HEK293 (cell line): ENCODE measurements around the gene PASK.

ENCODE experiments used
- CTCF ChIA-PET: fragments of 350-600 bp; formaldehyde crosslinking; extraction: SDS; loops from one replicate; lab custom pipeline; 2021; ENCODE audit warnings: antibody characterized with exemption; lab: Yijun Ruan, JAX
- POLR2A ChIA-PET: fragments of 300-600 bp; formaldehyde crosslinking; extraction: SDS; loops from one replicate; lab custom pipeline; 2020; ENCODE audit warnings: antibody characterized with exemption, inconsistent platforms; lab: Yijun Ruan, JAX
- H3K27ac ChIP-seq: fragments of 200-500 bp; sonication (Bioruptor generic); 2 replicates; pipeline ENCODE4 v1.5.1; 2014; ENCODE audit warnings: low read depth, low read length, control low read depth, inconsistent platforms; ENCODE audit errors: extremely low read depth
- H3K36me3 ChIP-seq, 2 experiments: fragments of 200-500 bp in 1 of 2; sonication (Bioruptor generic) in 1 of 2; 1 replicate in 1 of 2; 2 replicates in 1 of 2; pipeline ENCODE4 v1.5.1; 2014 to 2017; ENCODE audit warnings: inconsistent platforms in 2 of 2, low read length in 2 of 2; ENCODE audit not compliant: control insufficient read depth in 2 of 2, insufficient read depth in 1 of 2
- H3K4me1 ChIP-seq: fragments of 200-500 bp; sonication (Bioruptor generic); 2 replicates; pipeline ENCODE4 v1.5.1; 2014; ENCODE audit warnings: mild to moderate bottlenecking, low read length, inconsistent platforms; ENCODE audit not compliant: control insufficient read depth, insufficient read depth
- H3K4me3 ChIP-seq: 2 replicates; pipeline ENCODE4 v1.5.1; 2011; ENCODE audit warnings: low read depth, mild to moderate bottlenecking, control low read depth, low read length, moderate library complexity
- H3K9me3 ChIP-seq: fragments of 200-500 bp; sonication (Bioruptor generic); 2 replicates; pipeline ENCODE4 v1.5.1; 2014; ENCODE audit warnings: low read depth, low read length, inconsistent platforms; ENCODE audit not compliant: control insufficient read depth, insufficient read depth
- MEIS1 ChIP-seq: sonication (generic); formaldehyde crosslinking; IDR thresholded peaks from 2 replicates; pipeline ENCODE4 v1.8.1; 2022; ENCODE audit warnings: missing genetic modification reagents, mild to moderate bottlenecking, borderline replicate concordance
- PBX3 ChIP-seq: sonication (generic); formaldehyde crosslinking; IDR thresholded peaks from 2 replicates; pipeline ENCODE4 v1.8.1; 2022; ENCODE audit warnings: mild to moderate bottlenecking, moderate library complexity, missing genetic modification reagents
- PRDM1 ChIP-seq: fragments of 450-650 bp; formaldehyde crosslinking; IDR thresholded peaks from 2 replicates; pipeline ENCODE4; 2016; ENCODE audit warnings: missing biosample characterization, missing genetic modification characterization
- PRDM4 ChIP-seq: fragments of 450-650 bp; formaldehyde crosslinking; IDR thresholded peaks from 2 replicates; pipeline ENCODE4 v1.5.1; 2017; ENCODE audit warnings: missing biosample characterization, missing genetic modification characterization
- SETDB1 ChIP-seq: IDR thresholded peaks from one replicate; pipeline ENCODE4 v1.6.1; 2017; ENCODE audit warnings: mild to moderate bottlenecking, low read length, moderate library complexity, mixed read lengths; ENCODE audit not compliant: insufficient read length
- ZBTB11 ChIP-seq: fragments of 450-650 bp; formaldehyde crosslinking; conservative IDR thresholded peaks from 2 replicates; pipeline ENCODE4 v1.5.1; 2016; ENCODE audit warnings: low read depth, missing biosample characterization, missing genetic modification characterization
- ZEB2 ChIP-seq: fragments of 450-650 bp; formaldehyde crosslinking; IDR thresholded peaks from 2 replicates; pipeline ENCODE4 v1.5.1; 2016; ENCODE audit warnings: missing biosample characterization, missing genetic modification characterization
- ZFP37 ChIP-seq: fragments of 450-650 bp; formaldehyde crosslinking; IDR thresholded peaks from 2 replicates; pipeline ENCODE4 v1.5.1; 2016; ENCODE audit warnings: missing biosample characterization, missing genetic modification characterization
- ZNF10 ChIP-seq: fragments of 450-650 bp; formaldehyde crosslinking; IDR thresholded peaks from 2 replicates; pipeline ENCODE4 v1.5.1; 2017; ENCODE audit warnings: missing biosample characterization, missing genetic modification characterization
- ZNF121 ChIP-seq: fragments of 450-650 bp; formaldehyde crosslinking; IDR thresholded peaks from 2 replicates; pipeline ENCODE4 v1.5.1; 2016; ENCODE audit warnings: missing biosample characterization, missing genetic modification characterization
- ZNF138 ChIP-seq: fragments of 450-650 bp; formaldehyde crosslinking; IDR thresholded peaks from 2 replicates; pipeline ENCODE4 v1.5.1; 2016; ENCODE audit warnings: missing biosample characterization, missing genetic modification characterization, borderline replicate concordance
- ZNF146 ChIP-seq: fragments of 450-650 bp; formaldehyde crosslinking; IDR thresholded peaks from 2 replicates; pipeline ENCODE4 v1.5.1; 2016; ENCODE audit warnings: missing biosample characterization, missing genetic modification characterization
- ZNF223 ChIP-seq: fragments of 450-650 bp; formaldehyde crosslinking; IDR thresholded peaks from 2 replicates; pipeline ENCODE4 v1.5.1; 2016; ENCODE audit warnings: missing biosample characterization, missing genetic modification characterization
- ZNF23 ChIP-seq: fragments of 450-650 bp; formaldehyde crosslinking; IDR thresholded peaks from 2 replicates; pipeline ENCODE4 v1.5.1; 2016; ENCODE audit warnings: missing biosample characterization, missing genetic modification characterization, borderline replicate concordance
- ZNF354C ChIP-seq: fragments of 450-650 bp; formaldehyde crosslinking; IDR thresholded peaks from 2 replicates; pipeline ENCODE4 v1.5.1; 2016; ENCODE audit warnings: missing biosample characterization, missing genetic modification characterization, low read depth, borderline replicate concordance
- ZNF394 ChIP-seq: fragments of 450-650 bp; formaldehyde crosslinking; IDR thresholded peaks from 2 replicates; pipeline ENCODE4 v1.5.1; 2016; ENCODE audit warnings: missing biosample characterization, missing genetic modification characterization, mild to moderate bottlenecking, moderate library complexity, borderline replicate concordance
- ZNF501 ChIP-seq: fragments of 450-650 bp; formaldehyde crosslinking; IDR thresholded peaks from 2 replicates; pipeline ENCODE4 v1.5.1; 2016; ENCODE audit warnings: missing biosample characterization, missing genetic modification characterization
- ZNF514 ChIP-seq: fragments of 450-650 bp; formaldehyde crosslinking; IDR thresholded peaks from 2 replicates; pipeline ENCODE4 v1.5.1; 2016; ENCODE audit warnings: missing biosample characterization, missing genetic modification characterization
- ZNF561 ChIP-seq: fragments of 450-650 bp; IDR thresholded peaks from 2 replicates; pipeline ENCODE4 v1.5.1; 2018; ENCODE audit warnings: missing biosample characterization, missing genetic modification characterization, borderline replicate concordance
- ZNF610 ChIP-seq: fragments of 450-650 bp; formaldehyde crosslinking; IDR thresholded peaks from 2 replicates; pipeline ENCODE4 v1.5.1; 2016; ENCODE audit warnings: missing biosample characterization, missing genetic modification characterization, borderline replicate concordance
- ZNF626 ChIP-seq: fragments of 450-650 bp; sonication (Bioruptor Pico); formaldehyde crosslinking; IDR thresholded peaks from 2 replicates; pipeline ENCODE4 v1.5.1; 2018; ENCODE audit warnings: missing biosample characterization, missing genetic modification characterization, inconsistent platforms
- ZNF670 ChIP-seq: fragments of 450-650 bp; formaldehyde crosslinking; IDR thresholded peaks from 2 replicates; pipeline ENCODE4 v1.5.1; 2016; ENCODE audit warnings: missing biosample characterization, missing genetic modification characterization, low read depth
- ZNF830 ChIP-seq: fragments of 450-650 bp; IDR thresholded peaks from 2 replicates; pipeline ENCODE4 v1.5.0; 2018; ENCODE audit warnings: missing biosample characterization, missing genetic modification characterization, low read depth, mild to moderate bottlenecking, moderate library complexity

The PASK gene

GRCh38 chr2:241122376-241123002, 26.8 kb downstream of the PASK start (continued):
- TF ChIP-seq ZNF626 (no peak), SETDB1 (no peak), ZNF610 (tag by site-specific recombination) (no peak), ZNF10 (tag by site-specific recombination) (no peak), ZNF23 (tag by site-specific recombination) (no peak), ZNF354C (tag by site-specific recombination) (no peak), PRDM4 (tag by site-specific recombination) (no peak), ZNF670 (tag by site-specific recombination) (no peak)

- Histone ChIP-seq H3K4me1 (no peaks in the 10 kb centered on the region), H3K4me3 (no peak overlapping the region), H3K36me3 (peaks cover 10 to 55% of the 10 kb centered on the region in 2 experiments)
- CTCF ChIA-PET, result interaction anchor here (0.7 kb wide), 1 partner anchor 69 kb away, joined by 4 read pairs; no protein-coding TSS in a partner anchor
- TF ChIP-seq ZNF146 (tag by site-specific recombination), result peak; percentile 58; the same call in 1 of the 2 replicates
- no peak for TF ChIP-seq ZNF121
- TF ChIP-seq, all 188 proteins: peak for 1
- H3K9me3 ChIP-seq, result no peaks in the 10 kb centered on the region
- POLR2A ChIA-PET, result no interaction called here
- H3K27ac ChIP-seq, result no peak overlapping the region
Observed at GRCh38 chr2:241121008-241121407, 28.3 kb downstream of the PASK start.

- no peaks in the 10 kb centered on the region for H3K9me3 ChIP-seq
- TF ChIP-seq ZNF138 (tag by site-specific recombination) (no peak), ZNF514 (tag by site-specific recombination) (no peak), ZNF830 (no peak), ZNF561 (no peak), PRDM1 (tag by site-specific recombination) (no peak), ZFP37 (no peak)
- TF ChIP-seq, all 188 proteins: peak for 0
- ChIA-PET POLR2A (no interaction called here), CTCF (interaction anchor here (0.7 kb wide), 1 partner anchor 68 kb away, joined by 4 read pairs; no protein-coding TSS in a partner anchor)
- H3K4me1 ChIP-seq, result no peaks in the 10 kb centered on the region
- H3K36me3 ChIP-seq, result peaks cover 10 to 55% of the 10 kb centered on the region in 2 experiments
- no peak overlapping the region for H3K4me3 ChIP-seq
- no peak overlapping the region for H3K27ac ChIP-seq
Observed at GRCh38 chr2:241120440-241120839, 28.8 kb downstream of the PASK start.

GRCh38 chr2:241118737-241119505, 30.4 kb downstream of the PASK start:
- POLR2A ChIA-PET, result no interaction called here
- peaks cover 10 to 65% of the 10 kb centered on the region in 2 experiments for H3K36me3 ChIP-seq
- no peaks in the 10 kb centered on the region for H3K9me3 ChIP-seq
- TF ChIP-seq ZNF223 (tag by site-specific recombination) (no peak), SETDB1 (no peak), ZNF501 (tag by site-specific recombination) (no peak), ZEB2 (tag by site-specific recombination) (no peak), MEIS1 (no peak), PBX3 (no peak), ZNF394 (tag by site-specific recombination) (no peak), ZBTB11 (no peak)

More at GRCh38 chr2:241118737-241119505, 30.4 kb downstream of the PASK start:
- H3K27ac ChIP-seq, result no peak overlapping the region
- no peak overlapping the region for H3K4me3 ChIP-seq
- CTCF ChIA-PET, result no interaction called here
- no peaks in the 10 kb centered on the region for H3K4me1 ChIP-seq
